GM12878 (cell line): ENCODE results near the gene DGKI. TPM values are rescaled to one million over a fixed set of nuclear protein-coding genes. Genes with fewer than 3 reads are reported as not detected.

ENCODE experiments used
- ATAC-seq: fragments of 200-7000 bp; cut with Tn5 transposase; 3 replicates; pipeline ENCODE4 v1.9.1; 2020; ENCODE audit warnings: mild to moderate bottlenecking, moderate library complexity
- BruUV-seq: library from RNA; stranded (reverse); fragments of 400-500 nt; replicated peaks from 2 replicates; lab custom pipeline; 2021; lab: Mats Ljungman, UMichigan
- CTCF ChIA-PET: fragments of 300-600 bp; sonication (Branson Sonifier 250); formaldehyde crosslinking; extraction: SDS; loops from one replicate; lab custom pipeline; 2021; ENCODE audit warnings: inconsistent platforms; lab: Yijun Ruan, JAX
- POLR2A ChIA-PET: fragments of 350-600 bp; formaldehyde crosslinking; extraction: SDS; loops from one replicate; lab custom pipeline; 2021; ENCODE audit warnings: inconsistent platforms; lab: Charles Lee
- RAD21 ChIA-PET: fragments of 300-600 bp; sonication (Branson Sonifier 250); formaldehyde crosslinking; loops from one replicate; lab custom pipeline; 2023; ENCODE audit warnings: antibody characterized with exemption; ENCODE audit not compliant: unreplicated experiment; lab: Charles Lee
- SMC1A ChIA-PET: fragments of 300-600 bp; sonication (Branson Sonifier 250); formaldehyde crosslinking; loops from one replicate; lab custom pipeline; 2023; ENCODE audit not compliant: unreplicated experiment, uncharacterized antibody; lab: Charles Lee
- DNase-seq: peaks from one replicate; pipeline ENCODE4 v3.0.0-alpha.2; 2011; ENCODE audit warnings: low read depth, low spot score
- FAIRE-seq: peaks from 3 replicates; lab custom pipeline; 2011; peaks lifted over from hg19 to GRCh38; lab: Jason Lieb, UNC
- H2AFZ ChIP-seq: 2 replicates; pipeline ENCODE4 v1.6.0; 2011; ENCODE audit warnings: low read depth, low read length, control low read depth; ENCODE audit not compliant: control insufficient read depth
- H3K27ac ChIP-seq: 2 replicates; pipeline ENCODE4 v1.5.1; 2011; ENCODE audit warnings: control low read depth; ENCODE audit not compliant: control insufficient read depth, insufficient read depth
- H3K27me3 ChIP-seq, 2 experiments: replicated peaks in 1 of 2; 2 replicates each; pipeline versions ENCODE4 v1.6.0 to v1.6.1; 2011; ENCODE audit warnings: low read length in 1 of 2; ENCODE audit not compliant: control insufficient read depth in 2 of 2, insufficient read depth in 2 of 2
- H3K36me3 ChIP-seq, 2 experiments: 2 replicates each; pipeline ENCODE4 v1.5.1; 2011; ENCODE audit warnings: low read length in 1 of 2; ENCODE audit not compliant: control insufficient read depth in 2 of 2, insufficient read depth in 2 of 2
- H3K4me1 ChIP-seq: 2 replicates; pipeline ENCODE4 v1.6.1; 2011; ENCODE audit warnings: mild to moderate bottlenecking, low read length, moderate library complexity, mixed read lengths; ENCODE audit not compliant: control insufficient read depth, insufficient read depth
- H3K4me2 ChIP-seq: 2 replicates; pipeline ENCODE4 v1.6.0; 2011; ENCODE audit warnings: control low read depth; ENCODE audit not compliant: control insufficient read depth, insufficient read depth
- H3K4me3 ChIP-seq: fragments of 200-600 bp; sonication (generic); 2 replicates; pipeline ENCODE4 v1.5.1; 2016
- H3K79me2 ChIP-seq: 2 replicates; pipeline ENCODE4 v1.6.0; 2011; ENCODE audit warnings: low read length; ENCODE audit not compliant: control insufficient read depth, insufficient read depth
- H3K9ac ChIP-seq: 2 replicates; pipeline ENCODE4 v1.8.0; 2011; ENCODE audit warnings: low read length, control low read depth, mixed read lengths; ENCODE audit not compliant: control insufficient read depth, insufficient read depth
- H3K9me3 ChIP-seq: replicated peaks from 3 replicates; pipeline ENCODE4 v1.5.1; 2011; ENCODE audit warnings: mild to moderate bottlenecking, low read length; ENCODE audit not compliant: control insufficient read depth, insufficient read depth
- H4K20me1 ChIP-seq: 2 replicates; pipeline ENCODE4 v1.6.0; 2011; ENCODE audit not compliant: control insufficient read depth, insufficient read depth
- CBX5 ChIP-seq: sonication (generic); IDR thresholded peaks from 2 replicates; pipeline ENCODE4 v1.6.1; 2016; ENCODE audit warnings: low read depth, moderate library complexity, mild to moderate bottlenecking, inconsistent platforms
- POLR2A ChIP-seq: IDR thresholded peaks from 2 replicates; pipeline ENCODE4 v1.6.1; 2011; ENCODE audit warnings: low read depth, mild to moderate bottlenecking, low read length
- POLR2AphosphoS5 ChIP-seq: IDR thresholded peaks from 2 replicates; pipeline ENCODE4 v1.6.1; 2011; ENCODE audit warnings: mild to moderate bottlenecking, low read length, inconsistent platforms
- WGBS: methylation state at CpG from one replicate; pipeline ENCODE4 v1.1.6; 2016; ENCODE audit warnings: low lambda C conversion rate; ENCODE audit not compliant: insufficient replicate concordance, insufficient coverage; ENCODE audit errors: missing lambda C conversion rate; 5-methylcytosine and 5-hydroxymethylcytosine counted together
- in situ Hi-C: fragments of 300-500 bp; cut with MboI; formaldehyde crosslinking; loops from 9 replicates; pipeline ENCODE4 v1.14.3; 2018; ENCODE audit warnings: mixed read lengths
- intact Hi-C: fragments of 100-400 bp; cut with micrococcal nuclease; formaldehyde crosslinking; loops from one replicate; pipeline ENCODE4 v1.14.2; 2022; ENCODE audit not compliant: unreplicated experiment
- polyA plus RNA-seq, 11 experiments: library from polyadenylated mRNA; depleted of rRNA in 4 of 11; unstranded in 6 of 11; stranded (reverse) in 5 of 11; fragments of >200 nt; fragmentation: Nextera tagmentation in 4 of 11; fragmentation: Illumina TruSeq in 1 of 11; extraction: Ambion mirVana in 4 of 11; extraction: Trizol in 1 of 11; gene quantifications; 1 replicate in 1 of 11; 2 replicates in 10 of 11; pipeline versions ENCODE4 v1.2.1 to v1.2.3, GENCODE V29; 2011 to 2016; ENCODE audit warnings: inconsistent platforms in 2 of 11, missing spikeins in 2 of 11, low read depth in 1 of 11
- total RNA-seq, 4 experiments: library from RNA; depleted of rRNA in 3 of 4; stranded (reverse); fragments of >200 nt in 3 of 4; fragmentation: Illumina TruSeq in 1 of 4; extraction: Trizol in 1 of 4; gene quantifications; 2 replicates each; pipeline versions ENCODE4 v1.2.1 to v1.2.3, GENCODE V29; 2013 to 2021
- TF ChIP-seq, protein P1 (sequence below): IDR thresholded peaks from 2 replicates; pipeline ENCODE4 v1.6.1; 2012; ENCODE audit warnings: low read depth, low read length, improper control_type of control experiment

Gene DGKI
- total and polyA plus RNA-seq, 10 of the 15 experiments (the other 5 are each of a cell fraction or from before 2014, with no cell fraction given), result 10.4 to 37.1 (median 22.1) TPM

DNA sequence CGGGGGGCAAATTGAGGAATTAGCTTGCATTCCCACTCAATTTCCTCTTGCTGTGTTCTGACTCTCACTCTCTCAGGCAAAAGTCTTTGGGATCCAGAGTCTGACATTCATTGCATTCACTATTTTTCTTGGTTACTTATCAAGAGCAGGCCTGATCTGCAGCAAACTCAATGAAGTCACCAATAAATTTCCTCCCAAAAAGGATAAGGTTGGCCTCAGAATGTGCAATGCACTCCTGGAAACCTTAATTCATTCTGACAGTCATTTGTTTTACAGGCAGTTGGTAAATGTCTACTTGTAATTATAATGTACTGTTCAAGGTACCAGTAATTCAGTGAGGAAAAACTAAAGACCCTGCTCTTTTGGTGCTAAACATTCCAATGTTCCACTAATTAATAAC is 6.3 kb upstream of the DGKI start:
- POLR2A ChIA-PET, result interaction anchor here (0.7 to 1.0 kb wide), 2 partner anchors 13 to 14 kb away, joined by 3 to 6 read pairs; no protein-coding TSS in a partner anchor
- DNase-seq (no peak), ATAC-seq (no peak), FAIRE-seq (no peak)
- Histone ChIP-seq H3K9ac (no peak overlapping the region), H2AFZ (no peak overlapping the region), H3K4me3 (no peak overlapping the region), H3K36me3 (no peaks in the 10 kb centered on the region), H3K27ac (no peak overlapping the region), H3K4me2 (no peak overlapping the region), H3K79me2 (no peaks in the 10 kb centered on the region), H4K20me1 (no peaks in the 10 kb centered on the region), H3K27me3 (no peaks in the 10 kb centered on the region), H3K4me1 (no peaks in the 10 kb centered on the region), H3K9me3 (no peaks in the 10 kb centered on the region; the same call in 2 of the 3 replicates)
- CTCF ChIA-PET, result interaction anchor here (0.7 to 2.0 kb wide), 3 partner anchors 15 to 156 kb away, joined by 3 to 7 read pairs (median 3); no protein-coding TSS in a partner anchor
- TF ChIP-seq, protein P1, sequence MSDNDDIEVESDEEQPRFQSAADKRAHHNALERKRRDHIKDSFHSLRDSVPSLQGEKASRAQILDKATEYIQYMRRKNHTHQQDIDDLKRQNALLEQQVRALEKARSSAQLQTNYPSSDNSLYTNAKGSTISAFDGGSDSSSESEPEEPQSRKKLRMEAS, result no peak
- no peak for TF ChIP-seq POLR2A
- BruUV-seq, result no TSS peak
- intact Hi-C loops, result no loop called here
- RAD21 ChIA-PET, result no interaction called here
- WGBS, result 100% methylated on average over 1 of the region's 1 CpG
- SMC1A ChIA-PET, result interaction anchor here (0.7 to 4.1 kb wide), 3 partner anchors 13 to 196 kb away, joined by 3 to 17 read pairs (median 3); no protein-coding TSS in a partner anchor
- in situ Hi-C loops, result no loop called here

DNA sequence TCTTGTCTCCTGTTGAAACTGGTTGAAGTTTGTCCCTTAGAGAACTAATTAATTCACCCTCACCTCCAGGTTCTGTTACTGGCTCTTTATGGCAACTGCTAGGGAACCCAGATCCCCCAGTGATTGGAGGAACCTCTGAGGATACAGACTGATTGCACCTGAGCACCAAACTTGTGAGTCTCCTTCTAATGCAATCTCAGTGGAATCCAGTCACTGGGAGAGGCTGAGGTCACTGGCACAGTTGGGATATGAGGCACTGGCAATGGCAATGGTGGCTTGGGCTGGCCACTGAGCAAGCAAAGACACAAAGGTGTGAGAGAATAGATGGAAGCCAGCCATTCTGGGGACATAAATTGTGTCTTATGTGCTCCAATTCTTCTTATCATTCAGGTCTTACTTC is 5.3 kb upstream of the DGKI start:
- DNase-seq, result no peak
- no TSS peak for BruUV-seq
- Histone ChIP-seq H3K4me1 (no peaks in the 10 kb centered on the region), H3K4me3 (no peak overlapping the region), H3K4me2 (no peak overlapping the region), H3K27ac (no peak overlapping the region), H4K20me1 (no peaks in the 10 kb centered on the region), H3K36me3 (no peaks in the 10 kb centered on the region), H3K9me3 (no peaks in the 10 kb centered on the region; the same call in 2 of the 3 replicates), H3K27me3 (no peaks in the 10 kb centered on the region; a peak in 1 of 4 replicates), H2AFZ (no peak overlapping the region), H3K79me2 (no peaks in the 10 kb centered on the region), H3K9ac (no peak overlapping the region)
- ChIA-PET CTCF (interaction anchor here (0.7 to 2.0 kb wide), 3 partner anchors 15 to 193 kb away, joined by 3 to 7 read pairs (median 3); no protein-coding TSS in a partner anchor), SMC1A (interaction anchor here (1.2 to 4.1 kb wide), 2 partner anchors 12 to 27 kb away, joined by 3 to 17 read pairs; no protein-coding TSS in a partner anchor), POLR2A (interaction anchor here (1.0 kb wide), 1 partner anchor 12 kb away, joined by 3 read pairs; no protein-coding TSS in a partner anchor), RAD21 (no interaction called here)
- in situ Hi-C loops, result no loop called here
- no peak for ATAC-seq
- intact Hi-C loops, result no loop called here
- TF ChIP-seq POLR2AphosphoS5, result peak; percentile 45; the same call in 1 of the 2 replicates
- TF ChIP-seq CBX5, result no peak
- no peak for FAIRE-seq
